ENCODE results near the gene MAK.

DNA sequence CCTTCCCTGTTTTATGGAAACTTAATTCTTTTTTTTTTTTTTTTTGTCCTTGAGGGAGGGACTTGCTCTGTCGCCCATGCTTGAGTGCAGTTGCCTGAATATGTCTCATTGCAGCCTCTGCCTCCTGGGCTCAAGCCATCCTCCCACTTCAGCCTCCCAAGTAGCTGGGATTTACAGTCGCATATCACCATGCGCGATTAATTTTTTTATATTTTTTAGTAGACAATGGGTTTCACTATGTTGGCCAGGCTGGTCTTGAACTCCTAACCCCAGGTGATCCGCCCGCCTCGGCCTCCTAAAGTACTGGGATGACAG, 114.8 kb downstream of the MAK start:
- TF ChIP-seq, protein P1, sequence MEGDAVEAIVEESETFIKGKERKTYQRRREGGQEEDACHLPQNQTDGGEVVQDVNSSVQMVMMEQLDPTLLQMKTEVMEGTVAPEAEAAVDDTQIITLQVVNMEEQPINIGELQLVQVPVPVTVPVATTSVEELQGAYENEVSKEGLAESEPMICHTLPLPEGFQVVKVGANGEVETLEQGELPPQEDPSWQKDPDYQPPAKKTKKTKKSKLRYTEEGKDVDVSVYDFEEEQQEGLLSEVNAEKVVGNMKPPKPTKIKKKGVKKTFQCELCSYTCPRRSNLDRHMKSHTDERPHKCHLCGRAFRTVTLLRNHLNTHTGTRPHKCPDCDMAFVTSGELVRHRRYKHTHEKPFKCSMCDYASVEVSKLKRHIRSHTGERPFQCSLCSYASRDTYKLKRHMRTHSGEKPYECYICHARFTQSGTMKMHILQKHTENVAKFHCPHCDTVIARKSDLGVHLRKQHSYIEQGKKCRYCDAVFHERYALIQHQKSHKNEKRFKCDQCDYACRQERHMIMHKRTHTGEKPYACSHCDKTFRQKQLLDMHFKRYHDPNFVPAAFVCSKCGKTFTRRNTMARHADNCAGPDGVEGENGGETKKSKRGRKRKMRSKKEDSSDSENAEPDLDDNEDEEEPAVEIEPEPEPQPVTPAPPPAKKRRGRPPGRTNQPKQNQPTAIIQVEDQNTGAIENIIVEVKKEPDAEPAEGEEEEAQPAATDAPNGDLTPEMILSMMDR (IDR thresholded peaks at IDR 0.05; ENCODE audit: poor library complexity, severe bottlenecking): no peak
- TF ChIP-seq EP300 (conservative IDR thresholded peaks at IDR 0.05; ENCODE audit: poor library complexity, severe bottlenecking) (no peak), EZH2 (IDR thresholded peaks at IDR 0.05; ENCODE audit: borderline replicate concordance, insufficient read depth, low read length, poor library complexity, severe bottlenecking) (no peak), MXI1 (conservative IDR thresholded peaks at IDR 0.05; ENCODE audit: poor library complexity, severe bottlenecking) (no peak), POLR2AphosphoS5 (IDR thresholded peaks at IDR 0.05) (no peak)
- TF ChIP-seq, protein P2, sequence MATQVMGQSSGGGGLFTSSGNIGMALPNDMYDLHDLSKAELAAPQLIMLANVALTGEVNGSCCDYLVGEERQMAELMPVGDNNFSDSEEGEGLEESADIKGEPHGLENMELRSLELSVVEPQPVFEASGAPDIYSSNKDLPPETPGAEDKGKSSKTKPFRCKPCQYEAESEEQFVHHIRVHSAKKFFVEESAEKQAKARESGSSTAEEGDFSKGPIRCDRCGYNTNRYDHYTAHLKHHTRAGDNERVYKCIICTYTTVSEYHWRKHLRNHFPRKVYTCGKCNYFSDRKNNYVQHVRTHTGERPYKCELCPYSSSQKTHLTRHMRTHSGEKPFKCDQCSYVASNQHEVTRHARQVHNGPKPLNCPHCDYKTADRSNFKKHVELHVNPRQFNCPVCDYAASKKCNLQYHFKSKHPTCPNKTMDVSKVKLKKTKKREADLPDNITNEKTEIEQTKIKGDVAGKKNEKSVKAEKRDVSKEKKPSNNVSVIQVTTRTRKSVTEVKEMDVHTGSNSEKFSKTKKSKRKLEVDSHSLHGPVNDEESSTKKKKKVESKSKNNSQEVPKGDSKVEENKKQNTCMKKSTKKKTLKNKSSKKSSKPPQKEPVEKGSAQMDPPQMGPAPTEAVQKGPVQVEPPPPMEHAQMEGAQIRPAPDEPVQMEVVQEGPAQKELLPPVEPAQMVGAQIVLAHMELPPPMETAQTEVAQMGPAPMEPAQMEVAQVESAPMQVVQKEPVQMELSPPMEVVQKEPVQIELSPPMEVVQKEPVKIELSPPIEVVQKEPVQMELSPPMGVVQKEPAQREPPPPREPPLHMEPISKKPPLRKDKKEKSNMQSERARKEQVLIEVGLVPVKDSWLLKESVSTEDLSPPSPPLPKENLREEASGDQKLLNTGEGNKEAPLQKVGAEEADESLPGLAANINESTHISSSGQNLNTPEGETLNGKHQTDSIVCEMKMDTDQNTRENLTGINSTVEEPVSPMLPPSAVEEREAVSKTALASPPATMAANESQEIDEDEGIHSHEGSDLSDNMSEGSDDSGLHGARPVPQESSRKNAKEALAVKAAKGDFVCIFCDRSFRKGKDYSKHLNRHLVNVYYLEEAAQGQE (IDR thresholded peaks at IDR 0.05; ENCODE audit: borderline replicate concordance): no peak
